Measurements from ENCODE around the gene CCDC136. TPM values are rescaled to one million over a fixed set of nuclear protein-coding genes. Genes with fewer than 3 reads are reported as not detected.
A peak's percentile ranks its signal among the peaks of the same experiment; 100 is the strongest.

The CCDC136 gene
- total RNA-seq, 1 donor from 2014 or later = 17.9 TPM

GRCh38 chr7:128747327-128748079 lies 44.3 kb upstream of the CCDC136 start:
- Histone ChIP-seq H3K27me3 (no peaks in the 10 kb centered on the region), H3K27ac (no peak overlapping the region), H3K4me3 (no peak overlapping the region), H3K9me3 (no peaks in the 10 kb centered on the region), H3K4me1 (peaks cover 27% of the 10 kb centered on the region), H3K36me3 (peaks cover 0 to 27% of the 10 kb centered on the region in 2 donors)
- intact Hi-C loops (cut with DNase I) = no loop called here
- no peak for DNase-seq (ENCODE audit: extremely low spot score in 2 of 2)
- TF ChIP-seq POLR2AphosphoS5 (IDR thresholded peaks at IDR 0.05; ENCODE audit: insufficient read depth in 1 of 2, low read depth in 1 of 2) = no peak
- TF ChIP-seq POLR2A (IDR thresholded peaks at IDR 0.05) = no peak
- no peak for TF ChIP-seq CTCF (IDR thresholded peaks at IDR 0.05)

GRCh38 chr7:128752251-128752650 lies 39.5 kb upstream of the CCDC136 start:
- peaks cover 20% of the 10 kb centered on the region for H3K4me1 ChIP-seq
- H3K36me3 ChIP-seq = peaks cover 0 to 36% of the 10 kb centered on the region in 2 donors
- intact Hi-C loops (cut with DNase I) = no loop called here

GRCh38 chr7:128755075-128755818 lies 36.5 kb upstream of the CCDC136 start:
- peaks cover 20% of the 10 kb centered on the region for H3K4me1 ChIP-seq
- H3K9me3 ChIP-seq = no peaks in the 10 kb centered on the region
- intact Hi-C loops (cut with DNase I) = no loop called here
- H3K36me3 ChIP-seq = peaks cover 0 to 37% of the 10 kb centered on the region in 2 donors
- no peak for TF ChIP-seq POLR2A (IDR thresholded peaks at IDR 0.05)
- TF ChIP-seq POLR2AphosphoS5 (IDR thresholded peaks at IDR 0.05; ENCODE audit: insufficient read depth in 1 of 2, low read depth in 1 of 2) = no peak
- TF ChIP-seq CTCF (IDR thresholded peaks at IDR 0.05) = no peak
- DNase-seq (ENCODE audit: extremely low spot score in 2 of 2) = no peak
- H3K27me3 ChIP-seq = no peaks in the 10 kb centered on the region
- H3K27ac ChIP-seq = peak overlapping the region; percentile 76
- H3K4me3 ChIP-seq = no peak overlapping the region

More at GRCh38 chr7:128752251-128752650, 39.5 kb upstream of the CCDC136 start:
- no peak overlapping the region for H3K27ac ChIP-seq
- no peak for DNase-seq (ENCODE audit: extremely low spot score in 2 of 2)
- H3K4me3 ChIP-seq = no peak overlapping the region
- H3K9me3 ChIP-seq = no peaks in the 10 kb centered on the region
- TF ChIP-seq POLR2AphosphoS5 (IDR thresholded peaks at IDR 0.05; ENCODE audit: insufficient read depth in 1 of 2, low read depth in 1 of 2) (no peak), CTCF (IDR thresholded peaks at IDR 0.05) (no peak), POLR2A (IDR thresholded peaks at IDR 0.05) (no peak)
- H3K27me3 ChIP-seq = no peaks in the 10 kb centered on the region

- H3K4me3 ChIP-seq = no peak overlapping the region
- no peaks in the 10 kb centered on the region for H3K9me3 ChIP-seq
- no peaks in the 10 kb centered on the region for H3K27me3 ChIP-seq
- peak overlapping the region; percentile 76 for H3K27ac ChIP-seq
- TF ChIP-seq POLR2A (IDR thresholded peaks at IDR 0.05) (no peak), POLR2AphosphoS5 (IDR thresholded peaks at IDR 0.05; ENCODE audit: insufficient read depth in 1 of 2, low read depth in 1 of 2) (peak in 1 of 2 donors; percentile 73)
- intact Hi-C loops (cut with DNase I) = loop anchor here (2.0 kb wide), 1 partner anchor 17 kb away; the partner anchor contains the start of gene CALU
- H3K36me3 ChIP-seq = peaks cover 0 to 41% of the 10 kb centered on the region in 2 donors
- no peak for DNase-seq (ENCODE audit: extremely low spot score in 2 of 2)
- peaks cover 20% of the 10 kb centered on the region for H3K4me1 ChIP-seq
Observed at GRCh38 chr7:128755819-128756476, 35.8 kb upstream of the CCDC136 start.

GRCh38 chr7:128757203-128757602 lies 34.6 kb upstream of the CCDC136 start:
- TF ChIP-seq POLR2AphosphoS5 (IDR thresholded peaks at IDR 0.05; ENCODE audit: insufficient read depth in 1 of 2, low read depth in 1 of 2) = no peak
- no peak for TF ChIP-seq POLR2A (IDR thresholded peaks at IDR 0.05)
- TF ChIP-seq CTCF (IDR thresholded peaks at IDR 0.05) = no peak
- DNase-seq (ENCODE audit: extremely low spot score in 2 of 2) = no peak
- intact Hi-C loops (cut with DNase I) = loop anchor here (2.0 kb wide), 1 partner anchor 18 kb away; the partner anchor contains the start of gene CALU
- Histone ChIP-seq H3K27me3 (no peaks in the 10 kb centered on the region), H3K9me3 (no peaks in the 10 kb centered on the region), H3K4me3 (no peak overlapping the region), H3K4me1 (peaks cover 20% of the 10 kb centered on the region), H3K36me3 (peaks cover 0 to 47% of the 10 kb centered on the region in 2 donors), H3K27ac (no peak overlapping the region)
